ENCODE results near the gene ANKRD23. TPM values are rescaled to one million over a fixed set of nuclear protein-coding genes. Genes with fewer than 3 reads are reported as not detected.

ANKRD23 gene
- total and polyA plus RNA-seq, 11 donors, result 0.96 to 26.7 (median 7.9) TPM

DNA sequence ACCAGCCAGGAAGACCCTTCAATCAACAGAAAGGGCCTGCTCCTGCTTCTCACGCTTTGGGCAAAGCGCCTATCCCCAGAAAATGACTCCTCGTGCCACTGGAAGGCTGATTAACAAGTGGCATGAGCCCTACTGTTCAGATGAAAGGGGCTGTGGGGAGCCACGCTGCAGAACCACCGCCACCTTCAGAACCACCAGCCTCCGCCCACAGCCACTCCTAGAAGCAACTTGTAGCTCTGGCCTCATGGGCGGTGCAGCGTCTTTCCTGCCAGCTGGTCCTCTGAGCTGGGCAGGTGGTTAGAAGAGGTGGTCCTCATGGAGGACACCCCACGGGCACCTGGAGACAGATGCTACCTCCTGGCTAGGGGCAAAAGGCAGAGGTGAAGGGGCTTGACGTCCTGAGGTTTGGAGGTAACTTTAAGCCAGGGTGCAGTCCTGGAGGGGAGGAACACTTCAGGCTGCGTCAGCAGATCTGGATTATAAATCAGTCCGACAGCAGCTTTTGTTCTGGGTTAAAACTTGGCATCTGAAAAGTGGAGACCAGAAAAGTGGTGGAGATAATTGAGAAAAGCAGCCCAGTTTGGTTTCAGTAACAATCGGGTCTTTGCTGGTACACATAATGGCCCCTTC, 26.9 kb upstream of the ANKRD23 start:
- Histone ChIP-seq H3K4me3 (peak overlapping the region; percentile 79 to 100 (median 98)), H3K27ac (peak overlapping the region; percentile 96 to 100 (median 98)), H3K4me1 (peaks cover 3 to 79% (median 55%) of the 10 kb centered on the region in 12 donors), H3K36me3 (peaks cover 0 to 20% (median 17%) of the 10 kb centered on the region in 9 donors), H3K27me3 (peaks cover 0 to 27% (median 0%) of the 10 kb centered on the region in 9 donors), H3K9me3 (no peaks in the 10 kb centered on the region)
- intact Hi-C loops (cut with DNase I), result loop anchor here in 5 of 10 donors (1.0 to 5.0 kb wide), 4 partner anchors 36 to 42 kb away; no protein-coding TSS in a partner anchor
- ATAC-seq (no peak), DNase-seq (peak in 1 of 5 donors; percentile 68)
- WGBS, 4 donors, result 35 to 48% (median 39%) methylated on average over 10 to 13 of the region's 13 CpGs
- TF ChIP-seq POLR2A (IDR thresholded peaks at IDR 0.05), result no peak
- TF ChIP-seq, protein P1, sequence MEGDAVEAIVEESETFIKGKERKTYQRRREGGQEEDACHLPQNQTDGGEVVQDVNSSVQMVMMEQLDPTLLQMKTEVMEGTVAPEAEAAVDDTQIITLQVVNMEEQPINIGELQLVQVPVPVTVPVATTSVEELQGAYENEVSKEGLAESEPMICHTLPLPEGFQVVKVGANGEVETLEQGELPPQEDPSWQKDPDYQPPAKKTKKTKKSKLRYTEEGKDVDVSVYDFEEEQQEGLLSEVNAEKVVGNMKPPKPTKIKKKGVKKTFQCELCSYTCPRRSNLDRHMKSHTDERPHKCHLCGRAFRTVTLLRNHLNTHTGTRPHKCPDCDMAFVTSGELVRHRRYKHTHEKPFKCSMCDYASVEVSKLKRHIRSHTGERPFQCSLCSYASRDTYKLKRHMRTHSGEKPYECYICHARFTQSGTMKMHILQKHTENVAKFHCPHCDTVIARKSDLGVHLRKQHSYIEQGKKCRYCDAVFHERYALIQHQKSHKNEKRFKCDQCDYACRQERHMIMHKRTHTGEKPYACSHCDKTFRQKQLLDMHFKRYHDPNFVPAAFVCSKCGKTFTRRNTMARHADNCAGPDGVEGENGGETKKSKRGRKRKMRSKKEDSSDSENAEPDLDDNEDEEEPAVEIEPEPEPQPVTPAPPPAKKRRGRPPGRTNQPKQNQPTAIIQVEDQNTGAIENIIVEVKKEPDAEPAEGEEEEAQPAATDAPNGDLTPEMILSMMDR (IDR thresholded peaks at IDR 0.05), result no peak

DNA sequence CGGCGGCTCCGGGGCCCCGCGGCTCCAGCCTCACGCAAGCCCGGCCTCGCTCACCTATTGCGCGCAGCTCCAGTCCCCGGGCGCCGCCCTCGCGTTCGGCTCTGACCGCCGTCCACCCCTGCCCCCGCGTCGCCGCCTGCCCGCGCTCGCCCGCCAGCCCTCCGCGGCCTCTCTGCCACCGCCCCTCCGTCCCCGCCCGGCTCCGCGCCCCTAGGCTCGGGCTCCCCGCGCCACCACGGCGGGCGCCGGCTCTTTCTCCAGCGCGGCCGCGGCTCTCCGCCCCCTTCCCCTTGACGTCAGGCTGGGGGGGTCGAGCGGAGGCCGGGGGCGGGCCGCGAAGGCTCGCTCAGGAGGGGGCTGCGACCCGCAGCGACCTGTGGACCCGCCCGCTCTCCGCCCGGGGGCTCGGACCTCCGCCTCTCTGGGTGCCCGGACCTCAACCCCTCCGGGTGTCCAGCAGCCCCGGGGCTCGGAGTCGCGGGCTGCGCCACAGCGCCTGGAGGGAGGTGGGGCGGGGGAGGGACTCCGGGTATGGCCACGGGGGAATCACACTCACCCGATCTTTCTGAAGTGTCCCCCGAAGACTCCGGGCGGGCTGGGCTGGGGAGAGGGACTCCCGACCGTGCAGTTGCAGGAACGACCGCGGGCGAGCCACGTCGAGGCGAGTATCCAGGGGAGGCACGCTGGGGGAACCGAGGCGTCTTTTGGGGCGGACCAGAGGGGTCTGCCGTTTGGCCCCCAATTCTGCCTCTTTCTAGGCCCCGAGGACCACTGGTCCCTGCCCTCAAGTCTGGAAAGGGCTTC, 26.2 kb upstream of the ANKRD23 start, which contains the start of gene SEMA4C:
Gene SEMA4C, minus strand, starts transcription at position 259 of the 804 bp plus-strand sequence. CDS start 2,194 bp downstream, outside the sequence.
- WGBS, 4 donors, result 1 to 3% (median 2%) methylated on average over 27 to 93 of the region's 93 CpGs
- intact Hi-C loops (cut with DNase I), result loop anchor here in 8 of 10 donors (1.0 to 5.0 kb wide), 6 partner anchors 37 to 242 kb away; partner anchors contain the start of gene ANKRD36 (in 1 of the 8)
- H3K4me1 ChIP-seq, result peaks cover 3 to 81% (median 55%) of the 10 kb centered on the region in 12 donors

DNA sequence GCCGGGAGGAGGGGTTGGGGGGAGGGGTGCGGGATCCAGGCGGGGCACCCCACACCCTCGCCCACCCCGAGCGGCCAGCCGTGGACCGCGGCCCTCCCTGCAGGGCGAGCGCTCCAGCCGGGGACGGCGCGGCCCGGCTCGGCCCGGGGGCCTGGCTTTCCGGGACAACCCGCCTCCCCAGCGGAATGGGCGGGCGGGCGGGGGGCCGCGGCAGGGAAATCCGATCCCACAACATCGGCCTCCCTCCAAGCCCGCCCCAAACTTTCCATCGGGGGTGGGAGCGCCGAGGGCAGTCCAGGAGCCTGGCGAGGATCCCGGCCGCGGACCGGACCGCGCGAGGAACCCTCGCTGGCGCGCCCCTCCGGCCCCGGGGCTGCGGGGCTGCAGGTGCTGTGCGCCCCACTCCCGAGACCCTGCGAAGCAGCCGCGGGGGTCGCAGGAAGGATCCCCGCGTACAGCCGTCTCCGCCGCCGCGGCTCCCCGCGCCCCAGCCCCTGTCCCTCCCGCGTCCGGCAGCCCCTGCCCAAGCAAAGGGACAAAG, 25.5 kb upstream of the ANKRD23 start:
- TF ChIP-seq, protein P1 (IDR thresholded peaks at IDR 0.05), result peak in 2 of 12 donors; percentile 0 to 20
- no peak for TF ChIP-seq POLR2A (IDR thresholded peaks at IDR 0.05)
- no peaks in the 10 kb centered on the region for H3K9me3 ChIP-seq
- peak overlapping the region; percentile 79 to 100 (median 98) for H3K4me3 ChIP-seq
- intact Hi-C loops (cut with DNase I), result loop anchor here in 3 of 10 donors (1.0 to 5.0 kb wide), 4 partner anchors 37 to 243 kb away; partner anchors contain the start of gene ANKRD36 (in 1 of the 3)
- peak; percentile 25 to 68 (median 49) for ATAC-seq
- peaks cover 0 to 34% (median 30%) of the 10 kb centered on the region in 9 donors for H3K36me3 ChIP-seq
- peaks cover 3 to 81% (median 55%) of the 10 kb centered on the region in 12 donors for H3K4me1 ChIP-seq
- WGBS, 4 donors, result 0 to 1% (median 1%) methylated on average over 9 to 64 of the region's 64 CpGs; no CpG with 5 or more reads in 1 of the 4 donors
- peaks cover 0 to 27% (median 0%) of the 10 kb centered on the region in 9 donors for H3K27me3 ChIP-seq
- peak overlapping the region; percentile 96 to 100 (median 98) for H3K27ac ChIP-seq
- DNase-seq, result peak; percentile 88 to 91 (median 90)

More for the DNA sequence above, 26.2 kb upstream of the ANKRD23 start, which contains the start of gene SEMA4C:
- ATAC-seq (peak in 3 of 4 donors; percentile 32 to 58 (median 55)), DNase-seq (peak; percentile 72 to 86 (median 86))
- Histone ChIP-seq H3K4me3 (peak within 1 kb of the TSS; percentile 79 to 100 (median 98)), H3K9me3 (no peaks in the 10 kb centered on the region), H3K27me3 (peaks cover 0 to 27% (median 0%) of the 10 kb centered on the region in 9 donors), H3K36me3 (peaks cover 0 to 27% (median 24%) of the 10 kb centered on the region in 9 donors), H3K27ac (peak within 1 kb of the TSS; percentile 96 to 100 (median 98))
- TF ChIP-seq, protein P1 (IDR thresholded peaks at IDR 0.05), result peak in 1 of 12 donors; percentile 7
- peak; percentile 34 to 72 for TF ChIP-seq POLR2A (IDR thresholded peaks at IDR 0.05)

Data from heart left ventricle (tissue), 16 donors.